Lower lobe of right lung (tissue), 2 donors: ENCODE data around the gene TMEM81. TPM values are rescaled to one million over a fixed set of nuclear protein-coding genes. Genes with fewer than 3 reads are reported as not detected.

Experiments
- ATAC-seq, 2 donors: fragments of 200-7000 bp; cut with Tn5 transposase; one replicate each; pipeline ENCODE4 v1.9.1; 2020 to 2022; ENCODE audit warnings: mild to moderate bottlenecking in 2 of 2, moderate library complexity in 2 of 2
- DNase-seq: peaks from one replicate; pipeline ENCODE4 v3.0.0-alpha.2; 2020
- H3K27ac ChIP-seq: fragments of 200-600 bp; one replicate; pipeline ENCODE4 v1.8.0; 2022
- H3K27me3 ChIP-seq: fragments of 200-600 bp; one replicate; pipeline ENCODE4 v1.8.0; 2022; ENCODE audit warnings: low read depth
- H3K36me3 ChIP-seq: fragments of 200-600 bp; one replicate; pipeline ENCODE4 v1.8.0; 2022; ENCODE audit warnings: mild to moderate bottlenecking
- H3K4me1 ChIP-seq: fragments of 200-600 bp; one replicate; pipeline ENCODE4 v1.8.0; 2022
- H3K4me3 ChIP-seq: fragments of 200-600 bp; one replicate; pipeline ENCODE4 v1.8.0; 2022; ENCODE audit warnings: mild to moderate bottlenecking
- H3K9me3 ChIP-seq: fragments of 200-600 bp; one replicate; pipeline ENCODE4 v1.8.0; 2022
- intact Hi-C: fragments of 100-400 bp; cut with DNase I; formaldehyde crosslinking; loops from one replicate; pipeline ENCODE4 v1.11.0; 2022
- total RNA-seq: library from RNA; stranded (reverse); fragmentation: NEBNext Ultra II Directional; extraction: Animal tissue kit (Norgen Biotek cat#: 25700); gene quantifications from one replicate; pipeline ENCODE4 v1.2.1, GENCODE V29; 2021
- TF ChIP-seq, protein P1 (sequence below): fragments of 200-600 bp; IDR thresholded peaks from one replicate; pipeline ENCODE4 v1.8.0; 2022; ENCODE audit warnings: antibody characterized with exemption, mild to moderate bottlenecking
- donor health status: DM: no; HTN: yes; CAD: no; lungs with severe emphysema.

The TMEM81 gene
- total RNA-seq, 1 donor from 2014 or later = 4.1 TPM

DNA sequence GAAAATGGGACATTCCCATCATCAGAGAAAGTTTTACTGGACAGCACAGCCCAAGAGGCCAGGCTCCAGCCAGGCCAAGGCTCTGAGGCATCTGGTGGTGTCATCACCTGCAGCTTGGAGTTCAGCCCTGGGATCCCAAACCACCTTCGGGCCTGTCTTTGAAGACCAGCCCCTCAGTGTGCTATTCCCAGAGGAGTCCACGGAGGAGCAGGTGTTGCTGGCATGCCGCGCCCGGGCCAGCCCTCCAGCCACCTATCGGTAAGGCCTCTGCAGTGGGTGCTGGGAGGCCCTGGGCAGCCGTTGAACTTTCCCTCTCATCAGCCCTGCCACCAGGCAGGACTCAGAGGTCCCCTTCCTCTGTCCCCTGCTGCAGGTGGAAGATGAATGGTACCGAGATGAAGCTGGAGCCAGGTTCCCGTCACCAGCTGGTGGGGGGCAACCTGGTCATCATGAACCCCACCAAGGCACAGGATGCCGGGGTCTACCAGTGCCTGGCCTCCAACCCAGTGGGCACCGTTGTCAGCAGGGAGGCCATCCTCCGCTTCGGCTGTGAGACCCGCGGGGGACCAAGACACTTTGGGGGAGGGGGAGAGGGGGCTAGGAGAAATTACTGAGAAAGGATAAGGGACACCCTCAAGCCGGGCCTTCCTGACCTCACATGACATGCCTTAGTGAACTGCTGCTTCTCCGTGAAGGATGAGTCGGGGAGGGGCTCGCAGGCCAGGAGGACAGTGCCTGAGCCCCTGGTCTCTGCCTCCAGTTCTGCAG is 26.3 kb downstream of the TMEM81 start:
- no peak for ATAC-seq
- intact Hi-C loops = no loop called here

DNA sequence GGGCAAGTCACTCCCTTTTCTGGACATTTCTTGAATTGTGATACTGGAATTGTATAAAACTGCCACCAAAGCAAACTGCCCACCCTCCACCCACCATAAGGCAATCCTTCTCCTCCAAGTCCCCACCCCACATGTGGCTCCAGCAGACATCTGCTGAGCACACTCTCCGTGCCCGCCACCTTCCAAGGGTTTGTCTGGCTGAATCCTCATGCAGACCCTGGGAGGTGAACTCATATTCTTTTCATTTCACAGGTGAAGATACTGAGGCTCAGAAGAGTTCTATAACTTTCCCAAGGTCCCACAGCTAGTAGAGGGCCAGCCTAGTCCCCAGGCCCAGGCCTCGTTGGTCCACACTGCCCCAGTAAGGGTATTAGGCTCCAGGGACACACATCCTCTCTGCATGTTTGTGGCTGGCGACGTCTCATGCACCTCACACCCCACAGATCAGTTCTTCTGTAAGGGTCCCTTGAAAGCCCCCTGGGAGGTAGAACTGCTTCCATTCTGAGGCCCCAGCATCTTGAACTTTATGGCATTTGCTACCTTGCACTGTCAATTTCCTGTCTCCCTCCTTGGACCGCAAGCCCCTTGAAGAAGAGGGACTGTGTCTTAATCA is 27.2 kb downstream of the TMEM81 start:
- DNase-seq (no peak), ATAC-seq (no peak)
- H3K36me3 ChIP-seq = no peaks in the 10 kb centered on the region
- no peak overlapping the region for H3K27ac ChIP-seq
- intact Hi-C loops = no loop called here
- TF ChIP-seq, protein P1, sequence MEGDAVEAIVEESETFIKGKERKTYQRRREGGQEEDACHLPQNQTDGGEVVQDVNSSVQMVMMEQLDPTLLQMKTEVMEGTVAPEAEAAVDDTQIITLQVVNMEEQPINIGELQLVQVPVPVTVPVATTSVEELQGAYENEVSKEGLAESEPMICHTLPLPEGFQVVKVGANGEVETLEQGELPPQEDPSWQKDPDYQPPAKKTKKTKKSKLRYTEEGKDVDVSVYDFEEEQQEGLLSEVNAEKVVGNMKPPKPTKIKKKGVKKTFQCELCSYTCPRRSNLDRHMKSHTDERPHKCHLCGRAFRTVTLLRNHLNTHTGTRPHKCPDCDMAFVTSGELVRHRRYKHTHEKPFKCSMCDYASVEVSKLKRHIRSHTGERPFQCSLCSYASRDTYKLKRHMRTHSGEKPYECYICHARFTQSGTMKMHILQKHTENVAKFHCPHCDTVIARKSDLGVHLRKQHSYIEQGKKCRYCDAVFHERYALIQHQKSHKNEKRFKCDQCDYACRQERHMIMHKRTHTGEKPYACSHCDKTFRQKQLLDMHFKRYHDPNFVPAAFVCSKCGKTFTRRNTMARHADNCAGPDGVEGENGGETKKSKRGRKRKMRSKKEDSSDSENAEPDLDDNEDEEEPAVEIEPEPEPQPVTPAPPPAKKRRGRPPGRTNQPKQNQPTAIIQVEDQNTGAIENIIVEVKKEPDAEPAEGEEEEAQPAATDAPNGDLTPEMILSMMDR = no peak
- no peaks in the 10 kb centered on the region for H3K9me3 ChIP-seq
- H3K4me3 ChIP-seq = no peak overlapping the region
- no peaks in the 10 kb centered on the region for H3K27me3 ChIP-seq
- no peaks in the 10 kb centered on the region for H3K4me1 ChIP-seq

More for the DNA sequence above, 26.3 kb downstream of the TMEM81 start:
- DNase-seq = no peak
- TF ChIP-seq, protein P1 = no peak
- H3K27ac ChIP-seq = no peak overlapping the region
- no peaks in the 10 kb centered on the region for H3K9me3 ChIP-seq
- H3K36me3 ChIP-seq = no peaks in the 10 kb centered on the region
- no peaks in the 10 kb centered on the region for H3K4me1 ChIP-seq
- no peak overlapping the region for H3K4me3 ChIP-seq
- no peaks in the 10 kb centered on the region for H3K27me3 ChIP-seq

DNA sequence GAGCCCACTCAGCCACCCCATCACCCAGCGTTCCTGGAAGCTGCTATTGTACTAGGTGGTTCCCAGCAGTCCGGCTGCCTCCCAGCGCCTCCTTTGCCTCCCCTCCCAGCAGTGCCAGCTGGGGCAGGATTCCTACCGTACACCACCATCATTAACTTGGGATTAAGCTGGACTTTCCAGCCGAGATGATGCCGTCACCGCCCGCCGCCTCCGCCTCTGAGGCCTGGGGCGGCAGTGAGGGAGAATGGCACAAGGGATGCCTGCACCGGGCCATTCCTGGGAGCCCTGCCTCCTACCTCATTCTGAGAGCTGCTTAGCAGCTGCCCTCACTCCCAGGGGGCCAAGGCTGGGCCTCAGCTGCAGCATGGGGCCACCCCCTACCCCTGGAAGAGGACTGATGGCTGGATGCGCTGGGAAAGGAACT is 28.1 kb downstream of the TMEM81 start:
- ATAC-seq (no peak), DNase-seq (no peak)
- intact Hi-C loops = no loop called here
- Histone ChIP-seq H3K4me3 (no peak overlapping the region), H3K9me3 (no peaks in the 10 kb centered on the region), H3K27me3 (no peaks in the 10 kb centered on the region), H3K27ac (no peak overlapping the region), H3K36me3 (no peaks in the 10 kb centered on the region), H3K4me1 (no peaks in the 10 kb centered on the region)
- TF ChIP-seq, protein P1 = no peak

DNA sequence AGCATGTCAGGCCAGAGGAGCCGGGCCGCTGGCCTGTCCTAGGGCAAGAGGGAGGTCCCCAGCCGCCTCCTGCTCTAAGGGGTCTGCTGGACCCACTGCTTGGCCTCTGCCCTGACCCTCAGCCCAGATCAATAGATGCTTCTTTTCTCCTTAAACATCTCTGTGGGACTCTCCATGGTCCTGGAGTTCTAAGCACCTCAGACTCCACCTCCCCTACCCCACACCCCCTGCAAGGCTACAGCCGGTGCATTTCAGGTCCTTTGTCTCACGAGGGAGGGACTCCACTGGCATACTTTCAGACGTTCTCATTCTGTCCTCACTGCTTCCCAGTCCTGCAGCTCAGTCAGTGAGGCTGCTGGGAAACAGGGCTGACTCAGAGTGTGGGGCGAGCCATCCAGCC is 30.2 kb downstream of the TMEM81 start:
- H3K4me3 ChIP-seq = no peak overlapping the region
- intact Hi-C loops = no loop called here
- DNase-seq (no peak), ATAC-seq (no peak)
- H3K4me1 ChIP-seq = no peaks in the 10 kb centered on the region
- no peaks in the 10 kb centered on the region for H3K27me3 ChIP-seq
- H3K36me3 ChIP-seq = no peaks in the 10 kb centered on the region
- no peaks in the 10 kb centered on the region for H3K9me3 ChIP-seq
- H3K27ac ChIP-seq = no peak overlapping the region
- TF ChIP-seq, protein P1 = no peak

DNA sequence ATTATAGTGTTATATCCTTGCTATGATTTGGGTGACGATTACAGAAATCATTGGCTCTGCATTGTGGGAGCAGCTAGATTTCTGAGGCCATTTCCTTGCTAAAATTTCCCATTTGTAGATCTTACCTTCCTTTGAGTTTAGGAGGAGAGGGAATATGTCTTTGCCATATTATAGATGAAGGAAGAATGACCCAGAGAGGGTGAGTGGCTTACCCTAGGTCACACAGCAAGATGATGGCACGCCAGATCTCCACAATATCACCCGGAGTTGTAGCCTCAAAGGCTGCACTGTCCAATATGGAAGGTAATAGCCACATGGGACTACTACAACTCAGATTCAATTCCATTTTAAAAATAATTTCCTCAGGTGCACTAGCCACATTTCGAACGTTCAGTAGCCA is 31.0 kb downstream of the TMEM81 start:
- Histone ChIP-seq H3K36me3 (no peaks in the 10 kb centered on the region), H3K4me1 (no peaks in the 10 kb centered on the region), H3K9me3 (no peaks in the 10 kb centered on the region), H3K27ac (no peak overlapping the region), H3K27me3 (peaks cover 2% of the 10 kb centered on the region), H3K4me3 (no peak overlapping the region)
- intact Hi-C loops = no loop called here
- no peak for ATAC-seq
- no peak for DNase-seq
- TF ChIP-seq, protein P1 = no peak
